GM23338 (cell line): ENCODE results near the gene SFT2D1. TPM values are rescaled to one million over a fixed set of nuclear protein-coding genes. Genes with fewer than 3 reads are reported as not detected.
A peak's percentile ranks its signal among the peaks of the same experiment; 100 is the strongest.

ENCODE experiments used
- ATAC-seq: fragments of 200-7000 bp; cut with Tn5 transposase; 3 replicates; pipeline ENCODE4 v1.9.1; 2020
- DNase-seq: peaks from one replicate; pipeline ENCODE4 v3.0.0-alpha.2; 2015; ENCODE audit warnings: low spot score
- H2AFZ ChIP-seq: fragments of 200-600 bp; sonication (generic); 2 replicates; pipeline ENCODE4 v1.8.0; 2016; ENCODE audit warnings: antibody characterized with exemption, mild to moderate bottlenecking, moderate library complexity
- H3F3A ChIP-seq: fragments of 200-600 bp; sonication (generic); replicated peaks from 2 replicates; pipeline ENCODE4 v1.8.0; 2017; ENCODE audit warnings: antibody characterized with exemption, mixed run types, low read depth
- H3K27ac ChIP-seq: fragments of 200-600 bp; sonication (generic); 2 replicates; pipeline ENCODE4 v1.6.1; 2016; ENCODE audit warnings: low read depth
- H3K27me3 ChIP-seq: fragments of 200-600 bp; sonication (generic); 2 replicates; pipeline ENCODE4 v1.8.0; 2016; ENCODE audit warnings: mild to moderate bottlenecking, mixed run types, moderate library complexity; ENCODE audit not compliant: insufficient read depth
- H3K36me3 ChIP-seq: fragments of 200-600 bp; sonication (generic); 2 replicates; pipeline ENCODE4 v1.8.0; 2016; ENCODE audit warnings: mild to moderate bottlenecking; ENCODE audit not compliant: insufficient read depth
- H3K4me1 ChIP-seq: fragments of 200-600 bp; sonication (generic); 2 replicates; pipeline ENCODE4 v1.8.0; 2016; ENCODE audit warnings: mild to moderate bottlenecking, moderate library complexity; ENCODE audit not compliant: insufficient read depth
- H3K4me2 ChIP-seq: fragments of 200-600 bp; sonication (generic); 2 replicates; pipeline ENCODE4 v1.7.1; 2017; ENCODE audit warnings: mixed run types
- H3K4me3 ChIP-seq: fragments of 200-600 bp; sonication (generic); 2 replicates; pipeline ENCODE4 v1.6.1; 2016; ENCODE audit warnings: mixed run types
- H3K79me2 ChIP-seq: fragments of 200-600 bp; sonication (generic); replicated peaks from 2 replicates; pipeline ENCODE4 v1.8.0; 2017; ENCODE audit warnings: mild to moderate bottlenecking; ENCODE audit not compliant: insufficient read depth
- H3K9me2 ChIP-seq: fragments of 200-600 bp; sonication (generic); 2 replicates; pipeline ENCODE4 v1.8.0; 2017; ENCODE audit not compliant: insufficient read depth
- H4K20me1 ChIP-seq: fragments of 200-600 bp; sonication (generic); replicated peaks from 2 replicates; pipeline ENCODE4 v1.8.0; 2017; ENCODE audit warnings: mild to moderate bottlenecking; ENCODE audit not compliant: insufficient read depth
- H3K27ac Mint-ChIP-seq: 2 replicates; pipeline ENCODE4 v1.8.0; 2020; ENCODE audit warnings: inconsistent platforms, mild to moderate bottlenecking, moderate library complexity, mixed read lengths
- H3K27me3 Mint-ChIP-seq: 3 replicates; pipeline ENCODE4 v1.8.0; 2022; ENCODE audit warnings: low read depth, mild to moderate bottlenecking, moderate library complexity, mixed read lengths, inconsistent platforms; ENCODE audit not compliant: insufficient read depth, poor library complexity
- H3K36me3 Mint-ChIP-seq: 3 replicates; pipeline ENCODE4 v1.8.0; 2021; ENCODE audit warnings: low read depth, mild to moderate bottlenecking, inconsistent platforms, moderate library complexity, mixed read lengths
- H3K4me1 Mint-ChIP-seq: 3 replicates; pipeline ENCODE4 v1.8.0; 2020; ENCODE audit warnings: mild to moderate bottlenecking, inconsistent platforms, mixed read lengths
- H3K4me3 Mint-ChIP-seq: 3 replicates; pipeline ENCODE4 v1.8.0; 2021; ENCODE audit warnings: moderate library complexity, mild to moderate bottlenecking, inconsistent platforms, mixed read lengths
- H3K9me3 Mint-ChIP-seq: 3 replicates; pipeline ENCODE4 v1.8.0; 2020; ENCODE audit warnings: moderate library complexity, mild to moderate bottlenecking, inconsistent platforms, mixed read lengths
- CTCF ChIP-seq, 2 experiments: fragments of 200-600 bp in 1 of 2; sonication (generic) in 1 of 2; conservative IDR thresholded peaks; 2 replicates each; pipeline versions ENCODE4 v1.5.1 to v1.6.1; 2016 to 2017; ENCODE audit warnings: antibody characterized with exemption in 2 of 2, low read depth in 2 of 2, mild to moderate bottlenecking in 2 of 2, moderate library complexity in 1 of 2
- ETS1 ChIP-seq: IDR thresholded peaks from 2 replicates; pipeline ENCODE4 v1.6.1; 2016; ENCODE audit warnings: antibody characterized with exemption
- EZH2 ChIP-seq: fragments of 200-600 bp; sonication (generic); IDR thresholded peaks from one replicate; pipeline ENCODE4 v1.8.0; 2017; ENCODE audit warnings: antibody characterized with exemption, mild to moderate bottlenecking, low read depth; ENCODE audit not compliant: unreplicated experiment
- EZH2phosphoT487 ChIP-seq: fragments of 200-600 bp; sonication (generic); IDR thresholded peaks from one replicate; pipeline ENCODE4 v1.8.1; 2018; ENCODE audit warnings: antibody characterized with exemption; ENCODE audit not compliant: unreplicated experiment
- NANOG ChIP-seq: IDR thresholded peaks from 2 replicates; pipeline ENCODE4 v1.6.1; 2016; ENCODE audit warnings: antibody characterized with exemption, borderline replicate concordance
- STAT1 ChIP-seq: IDR thresholded peaks from one replicate; pipeline ENCODE4 v1.6.1; 2016; ENCODE audit warnings: antibody characterized with exemption; ENCODE audit not compliant: unreplicated experiment
- ZNF114 ChIP-seq: fragments of 250-450 bp; sonication (Bioruptor Pico); IDR thresholded peaks from 2 replicates; pipeline ENCODE4 v1.5.0; 2020; ENCODE audit warnings: mild to moderate bottlenecking, moderate library complexity
- ZNF331 ChIP-seq: fragments of 250-450 bp; sonication (Bioruptor Pico); IDR thresholded peaks from 2 replicates; pipeline ENCODE4 v1.5.0; 2020; ENCODE audit warnings: low read depth, mild to moderate bottlenecking, moderate library complexity
- polyA plus RNA-seq: library from polyadenylated mRNA; unstranded; fragments of >200 nt; fragmentation: Nextera tagmentation; extraction: Ambion mirVana; gene quantifications from 2 replicates; pipeline ENCODE4 v1.2.1, GENCODE V29; 2016
- total RNA-seq: library from RNA; depleted of rRNA; stranded (reverse); fragments of >200 nt; shearing (Covaris generic); gene quantifications from 2 replicates; pipeline ENCODE4 v1.2.3, GENCODE V29; 2014

Gene SFT2D1
- total and polyA plus RNA-seq, 2 experiments from 2014 or later = 74.7 to 120 TPM

- DNase-seq = no peak
- H3K79me2 ChIP-seq = no peaks in the 10 kb centered on the region
- no peak overlapping the region for H3K27ac Mint-ChIP-seq
These were observed 52.9 kb downstream of the SFT2D1 start for GRCh38 chr6:166289207-166290060.

GRCh38 chr6:166286839-166287271 lies 55.5 kb downstream of the SFT2D1 start:
- H3K4me3 Mint-ChIP-seq = no peak overlapping the region
- no peaks in the 10 kb centered on the region for H3K9me3 Mint-ChIP-seq
- Histone ChIP-seq H3K36me3 (no peaks in the 10 kb centered on the region), H3K27me3 (no peaks in the 10 kb centered on the region), H3K79me2 (no peaks in the 10 kb centered on the region), H3F3A (0 out of 2 replicates have a peak, but pooled peaks cover 3% of the 10 kb centered on the region), H3K9me2 (no peaks in the 10 kb centered on the region), H3K27ac (peak overlapping the region; percentile 58; the same call in 1 of the 2 replicates), H2AFZ (peak overlapping the region; percentile 44), H4K20me1 (no peaks in the 10 kb centered on the region; the same call in 1 of the 2 replicates), H3K4me2 (no peak overlapping the region), H3K4me3 (no peak overlapping the region), H3K4me1 (no peaks in the 10 kb centered on the region)
- H3K36me3 Mint-ChIP-seq = no peaks in the 10 kb centered on the region
- DNase-seq (peak; percentile 47), ATAC-seq (peak; percentile 79)
- H3K27ac Mint-ChIP-seq = peak overlapping the region; percentile 58; the same call in 1 of the 2 replicates
- H3K27me3 Mint-ChIP-seq = peaks cover 2% of the 10 kb centered on the region
- H3K4me1 Mint-ChIP-seq = peaks cover 8% of the 10 kb centered on the region
- TF ChIP-seq ZNF114 (CRISPR knock-in tag) (no peak), STAT1 (no peak), EZH2 (no peak)

More at GRCh38 chr6:166289207-166290060, 52.9 kb downstream of the SFT2D1 start:
- Mint-ChIP-seq H3K4me1 (peaks cover 8% of the 10 kb centered on the region), H3K36me3 (no peaks in the 10 kb centered on the region), H3K4me3 (no peak overlapping the region), H3K9me3 (peaks cover 2% of the 10 kb centered on the region; the same call in 1 of the 3 replicates), H3K27me3 (peaks cover 2% of the 10 kb centered on the region)
- no peaks in the 10 kb centered on the region for H3K9me2 ChIP-seq
- no peaks in the 10 kb centered on the region; the same call in 1 of the 2 replicates for H4K20me1 ChIP-seq
- no peak for ATAC-seq
- no peaks in the 10 kb centered on the region for H3K36me3 ChIP-seq
- H3K27me3 ChIP-seq = no peaks in the 10 kb centered on the region
- H3K27ac ChIP-seq = no peak overlapping the region
- 0 out of 2 replicates have a peak, but pooled peaks cover 3% of the 10 kb centered on the region for H3F3A ChIP-seq
- TF ChIP-seq ZNF331 (CRISPR knock-in tag) (no peak), NANOG (no peak), STAT1 (no peak), CTCF (conservative IDR thresholded peaks at IDR 0.05; ENCODE audit: low read depth in 2 of 2) (no peak), ETS1 (no peak), ZNF114 (CRISPR knock-in tag) (no peak), EZH2 (no peak), EZH2phosphoT487 (no peak)
- H3K4me1 ChIP-seq = no peaks in the 10 kb centered on the region
- no peak overlapping the region for H2AFZ ChIP-seq
- no peak overlapping the region for H3K4me3 ChIP-seq
- no peak overlapping the region for H3K4me2 ChIP-seq
